CD4-positive, alpha-beta T cell treated with Interleukin-6 for 4 hours (primary cell): ENCODE measurements around the gene RSBN1L.

Source experiments
- DNase-seq: peaks from one replicate; pipeline ENCODE4 v3.0.0-alpha.2; 2020; ENCODE audit warnings: mixed read lengths

RSBN1L gene

GRCh38 chr7:77734659-77735421, 38.6 kb downstream of the RSBN1L start:
- DNase-seq = no peak

- no peak for DNase-seq
Measured at GRCh38 chr7:77735457-77735856, 39.2 kb downstream of the RSBN1L start.

GRCh38 chr7:77736991-77737390, 40.7 kb downstream of the RSBN1L start:
- DNase-seq = no peak

GRCh38 chr7:77738382-77738781, 42.1 kb downstream of the RSBN1L start:
- DNase-seq = no peak

- no peak for DNase-seq
Measured at GRCh38 chr7:77738871-77739270, 42.6 kb downstream of the RSBN1L start.

GRCh38 chr7:77740257-77740656, 44.0 kb downstream of the RSBN1L start:
- no peak for DNase-seq

- no peak for DNase-seq
Measured at GRCh38 chr7:77743518-77743917, 47.3 kb downstream of the RSBN1L start.

DNA sequence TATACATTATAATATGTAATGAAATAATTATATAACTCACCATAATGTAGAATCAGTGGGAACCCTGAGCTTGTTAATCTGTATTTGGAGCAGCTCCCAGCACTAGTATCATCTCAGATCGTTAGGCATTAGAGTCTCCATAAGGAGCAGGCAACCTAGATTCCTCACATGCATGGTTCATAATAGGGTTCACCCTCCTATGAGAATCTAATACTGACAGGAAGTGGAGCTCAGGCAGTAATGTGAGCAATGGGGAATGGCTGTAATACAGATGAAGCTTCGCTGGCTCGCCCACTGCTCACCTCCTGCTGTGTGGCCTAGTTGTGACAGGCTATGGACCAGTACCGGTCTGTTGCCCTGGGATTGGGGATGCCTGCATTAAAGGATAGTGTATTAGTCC, 49.5 kb downstream of the RSBN1L start:
- DNase-seq = no peak

DNA sequence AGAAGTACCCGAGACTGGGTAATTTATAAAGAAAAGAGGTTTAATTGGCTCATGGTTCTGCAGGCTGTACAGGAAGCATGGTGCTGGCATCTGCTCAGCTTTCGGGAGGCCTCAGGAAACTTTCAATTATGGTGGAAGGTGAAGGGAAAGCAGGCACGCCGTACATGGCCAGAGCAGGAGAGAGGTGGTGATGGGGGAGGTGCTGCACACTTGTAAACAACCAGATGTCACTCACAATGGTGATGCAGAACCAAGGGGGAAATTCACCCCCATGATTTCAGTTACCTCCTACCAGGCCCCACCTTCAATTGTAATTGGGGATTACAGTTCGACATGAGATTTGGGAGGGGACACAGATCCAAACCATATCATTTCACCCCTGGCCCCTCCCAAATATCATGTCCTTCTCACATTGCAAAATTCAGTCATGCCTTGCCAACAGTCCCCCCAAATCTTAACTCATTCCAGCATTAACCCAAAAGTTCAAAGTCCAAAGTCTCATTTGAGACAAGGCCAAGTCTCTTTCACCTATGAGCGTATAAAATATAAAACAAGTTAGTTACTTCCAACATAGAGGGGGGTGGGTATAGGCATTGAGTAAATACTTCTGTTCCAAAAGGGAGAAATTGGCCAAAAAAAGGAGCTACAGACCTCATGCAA, 50.0 kb downstream of the RSBN1L start:
- no peak for DNase-seq

DNA sequence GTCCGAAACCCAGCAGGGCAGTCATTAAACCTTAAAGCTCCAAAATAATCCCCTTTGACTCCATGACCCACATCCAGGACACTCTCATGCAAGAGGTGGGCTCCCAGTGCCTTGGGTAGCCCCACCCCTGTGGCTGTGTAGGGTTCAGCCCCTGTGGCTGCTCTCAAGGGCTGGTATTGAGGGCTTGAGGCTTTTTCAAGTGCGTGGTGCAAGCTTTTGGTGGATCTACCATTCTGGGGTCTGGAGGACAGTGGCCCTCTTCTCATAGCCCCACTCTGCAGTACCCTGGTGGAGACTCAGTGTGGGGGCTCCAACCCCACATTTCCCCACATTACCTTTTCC, 50.5 kb downstream of the RSBN1L start:
- DNase-seq = no peak

DNA sequence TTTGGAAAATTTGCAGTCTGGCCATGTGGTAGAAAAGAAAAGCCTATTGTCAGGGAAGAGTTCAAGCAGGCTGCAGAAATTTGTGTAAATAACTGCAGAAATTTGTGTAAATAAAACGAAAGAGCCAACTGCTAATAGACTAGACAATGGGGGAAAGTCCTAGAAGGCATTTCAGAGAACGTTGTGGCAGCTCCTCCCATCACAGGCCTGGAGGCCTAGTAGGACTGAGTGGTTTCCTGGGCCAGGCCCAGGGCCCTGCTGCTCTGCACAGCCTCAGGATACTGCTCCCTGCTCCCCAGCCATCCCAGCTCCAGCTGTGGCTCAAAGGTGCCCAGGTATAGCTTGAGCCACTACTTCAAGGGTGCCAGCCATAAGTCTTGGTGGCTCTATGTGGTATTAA, 50.9 kb downstream of the RSBN1L start:
- DNase-seq = no peak

DNA sequence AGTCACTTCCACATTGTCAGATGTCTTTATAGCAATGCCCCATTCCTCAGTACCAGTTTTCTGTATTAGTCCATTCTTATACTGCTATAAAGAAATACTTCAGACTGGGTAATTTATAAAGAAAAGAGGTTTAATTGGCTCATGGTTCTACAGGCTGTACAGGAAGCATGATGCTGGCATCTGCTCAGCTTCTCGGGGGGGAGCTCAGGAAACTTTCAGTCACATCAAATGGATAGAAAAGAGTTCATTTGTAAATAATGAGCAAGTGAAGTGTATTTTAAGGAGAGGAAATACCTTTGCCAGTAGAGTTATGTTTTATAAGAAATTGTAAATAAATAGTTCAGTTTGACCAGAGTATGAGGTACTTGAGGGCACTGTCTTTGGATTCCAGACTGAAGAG, 51.5 kb downstream of the RSBN1L start:
- no peak for DNase-seq

DNA sequence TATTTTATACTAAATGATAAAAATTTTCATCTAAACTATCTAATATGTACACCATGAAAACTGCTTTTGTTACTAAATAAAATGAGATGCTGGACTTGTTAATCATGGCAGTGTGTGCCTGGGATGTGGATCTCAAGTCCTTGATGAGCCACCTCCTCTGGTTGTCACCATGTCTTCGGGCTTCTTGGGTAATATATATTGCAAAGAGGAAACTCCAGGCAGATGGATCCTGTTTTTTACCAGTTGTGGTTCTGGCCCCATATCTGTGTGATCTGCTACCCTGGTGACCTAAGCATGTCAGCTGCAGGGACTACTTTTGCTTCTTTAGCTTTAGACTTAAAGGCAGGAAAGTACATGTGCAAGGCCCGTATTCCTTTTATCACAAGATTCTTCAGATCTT, 55.8 kb downstream of the RSBN1L start:
- DNase-seq = no peak

- no peak for DNase-seq
Measured at GRCh38 chr7:77753173-77753572, 56.9 kb downstream of the RSBN1L start.

DNA sequence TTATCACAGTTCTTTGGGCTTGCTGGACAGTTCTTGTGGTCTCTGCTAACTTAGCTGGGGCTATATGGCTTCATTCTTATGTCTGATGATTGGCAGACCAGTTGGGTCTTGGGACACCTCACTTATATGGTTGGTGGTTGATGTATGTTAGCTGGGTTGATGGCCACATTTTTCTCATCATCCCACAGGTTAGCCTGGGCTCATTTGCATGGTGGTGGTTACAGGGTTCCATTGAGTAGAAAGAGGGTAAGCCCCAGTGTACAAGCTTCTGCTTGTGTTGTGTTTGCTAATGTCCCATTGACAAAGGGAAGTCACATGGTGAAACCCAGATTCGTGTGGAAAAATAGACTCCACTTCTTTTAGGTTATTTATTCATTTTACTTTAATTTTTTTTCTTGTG, 61.3 kb downstream of the RSBN1L start:
- no peak for DNase-seq

DNA sequence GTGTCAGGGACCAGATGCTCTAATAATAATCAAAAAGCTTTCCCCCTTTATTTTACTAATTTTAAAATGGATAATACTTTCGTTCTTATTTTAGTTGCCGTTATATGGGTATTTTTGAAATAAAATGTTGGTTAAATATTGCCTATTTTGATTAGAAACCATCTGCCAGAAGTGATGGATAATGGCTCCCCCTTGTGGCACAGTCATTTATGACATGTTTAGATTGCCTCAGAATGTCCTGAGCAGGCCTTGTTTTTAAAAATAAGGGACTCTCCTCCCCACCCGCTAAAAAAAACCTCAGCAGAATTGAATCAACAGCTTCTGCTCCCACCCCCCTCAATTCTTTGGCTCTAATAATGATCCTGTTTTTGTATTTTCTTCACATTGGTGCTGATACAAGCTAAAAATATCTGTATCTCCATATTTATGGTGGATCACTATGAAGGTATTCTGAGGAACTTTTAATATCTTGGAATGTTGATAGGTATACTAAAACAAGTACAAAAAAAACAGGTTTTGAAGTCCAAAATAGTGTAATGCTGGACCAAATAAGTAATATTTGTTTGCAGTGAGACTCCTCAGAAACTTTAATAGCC, 63.1 kb downstream of the RSBN1L start:
- DNase-seq = peak; percentile 78

GRCh38 chr7:77760809-77761453, 64.7 kb downstream of the RSBN1L start:
- no peak for DNase-seq

DNA sequence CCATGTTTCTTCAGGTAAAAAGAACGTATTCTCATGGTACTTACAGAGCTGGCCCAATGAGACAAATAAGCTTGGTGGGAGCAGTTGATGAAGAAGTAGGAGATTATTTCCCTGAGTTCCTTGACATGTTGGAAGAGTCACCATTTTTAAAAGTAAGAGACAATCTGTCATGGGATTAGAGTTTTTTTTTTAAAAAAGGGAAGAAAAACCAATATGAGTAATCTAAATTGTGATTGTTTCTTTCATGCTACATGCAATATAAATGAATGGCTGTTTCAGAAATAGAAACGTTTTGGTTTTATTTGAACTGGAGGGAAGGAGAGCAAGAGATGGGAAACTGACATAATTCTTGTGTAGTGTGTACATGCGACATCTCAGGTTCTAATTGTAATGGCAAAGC, 69.2 kb downstream of the RSBN1L start:
- no peak for DNase-seq

- no peak for DNase-seq
Measured at GRCh38 chr7:77765906-77766800, 69.9 kb downstream of the RSBN1L start.

- DNase-seq = no peak
Measured at GRCh38 chr7:77766801-77767605, 70.7 kb downstream of the RSBN1L start.

GRCh38 chr7:77770316-77770715, 74.1 kb downstream of the RSBN1L start:
- DNase-seq = no peak

DNA sequence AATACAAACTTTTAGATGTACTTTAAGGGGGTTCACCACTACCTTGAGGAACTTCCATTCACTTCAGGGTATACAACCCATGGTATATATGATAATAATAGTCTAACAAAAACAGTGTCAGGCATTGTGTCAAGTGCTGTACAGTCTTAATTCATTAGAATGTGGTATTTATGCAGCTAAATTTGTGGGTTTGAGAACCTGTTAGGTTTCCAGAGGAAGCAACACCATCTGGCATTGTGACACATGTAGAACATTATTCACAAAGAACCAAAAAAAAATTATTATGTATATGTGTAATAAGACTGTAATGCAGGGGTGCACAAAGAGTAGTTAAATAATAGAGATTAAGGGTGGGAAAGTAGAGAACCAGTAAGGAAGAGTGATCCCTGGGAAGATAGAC, 75.6 kb downstream of the RSBN1L start:
- no peak for DNase-seq
